ENCODE data around the gene AGPS.

DNA sequence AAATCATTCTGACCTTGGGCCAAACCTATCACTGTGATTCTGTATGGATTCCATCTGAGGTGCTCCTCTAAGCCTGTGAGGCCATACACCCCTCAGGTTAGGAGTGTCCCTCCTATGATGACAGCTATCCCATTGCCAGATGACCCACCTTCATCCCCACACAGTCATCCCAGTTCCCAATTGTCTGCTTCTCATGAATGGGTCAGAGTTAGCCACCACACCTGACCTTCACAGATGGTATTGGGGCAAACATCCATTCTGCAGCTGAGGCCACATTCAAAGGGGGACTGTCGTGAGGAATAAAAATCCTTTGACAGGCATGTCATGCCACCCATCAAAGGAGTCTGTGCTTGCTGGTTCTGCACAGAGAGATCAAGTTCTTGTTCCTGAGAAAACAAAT is 155.2 kb downstream of the AGPS start:
- TF ChIP-seq, protein P1, sequence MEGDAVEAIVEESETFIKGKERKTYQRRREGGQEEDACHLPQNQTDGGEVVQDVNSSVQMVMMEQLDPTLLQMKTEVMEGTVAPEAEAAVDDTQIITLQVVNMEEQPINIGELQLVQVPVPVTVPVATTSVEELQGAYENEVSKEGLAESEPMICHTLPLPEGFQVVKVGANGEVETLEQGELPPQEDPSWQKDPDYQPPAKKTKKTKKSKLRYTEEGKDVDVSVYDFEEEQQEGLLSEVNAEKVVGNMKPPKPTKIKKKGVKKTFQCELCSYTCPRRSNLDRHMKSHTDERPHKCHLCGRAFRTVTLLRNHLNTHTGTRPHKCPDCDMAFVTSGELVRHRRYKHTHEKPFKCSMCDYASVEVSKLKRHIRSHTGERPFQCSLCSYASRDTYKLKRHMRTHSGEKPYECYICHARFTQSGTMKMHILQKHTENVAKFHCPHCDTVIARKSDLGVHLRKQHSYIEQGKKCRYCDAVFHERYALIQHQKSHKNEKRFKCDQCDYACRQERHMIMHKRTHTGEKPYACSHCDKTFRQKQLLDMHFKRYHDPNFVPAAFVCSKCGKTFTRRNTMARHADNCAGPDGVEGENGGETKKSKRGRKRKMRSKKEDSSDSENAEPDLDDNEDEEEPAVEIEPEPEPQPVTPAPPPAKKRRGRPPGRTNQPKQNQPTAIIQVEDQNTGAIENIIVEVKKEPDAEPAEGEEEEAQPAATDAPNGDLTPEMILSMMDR (IDR thresholded peaks at IDR 0.05): no peak
- TF ChIP-seq EZH2 (IDR thresholded peaks at IDR 0.05; ENCODE audit: borderline replicate concordance, insufficient read depth, low read depth, low read length, poor library complexity, severe bottlenecking): no peak

Measured in B cell (primary cell).